Heart right ventricle (tissue), 16 donors: ENCODE measurements around the gene GXYLT1. TPM values are rescaled to one million over a fixed set of nuclear protein-coding genes. Genes with fewer than 3 reads are reported as not detected.

ENCODE experiments used
- ATAC-seq, 8 donors: fragments of 200-7000 bp; cut with Tn5 transposase; one replicate each; pipeline ENCODE4 v1.9.1; 2020; ENCODE audit warnings: mild to moderate bottlenecking in 8 of 8, moderate library complexity in 8 of 8, moderate number of reproducible peaks in 1 of 8
- DNase-seq, 2 donors: peaks; one replicate each; pipeline ENCODE4 v3.0.0-alpha.2; 2020
- H3K27ac ChIP-seq, 10 donors: fragments of 200-600 bp; sonication (generic) in 2 of 10; one replicate each; pipeline versions ENCODE4 v1.5.0 to v1.8.0; 2020 to 2022; ENCODE audit warnings: mild to moderate bottlenecking in 3 of 10
- H3K27me3 ChIP-seq, 7 donors: fragments of 200-600 bp; one replicate each; pipeline ENCODE4 v1.8.0; 2021 to 2022; ENCODE audit warnings: mild to moderate bottlenecking in 2 of 7
- H3K36me3 ChIP-seq, 9 donors: fragments of 200-600 bp; sonication (generic) in 1 of 9; one replicate each; pipeline versions ENCODE4 v1.5.0 to v1.8.0; 2020 to 2022; ENCODE audit warnings: mild to moderate bottlenecking in 2 of 9
- H3K4me1 ChIP-seq, 9 donors: fragments of 200-600 bp; sonication (generic) in 1 of 9; one replicate each; pipeline versions ENCODE4 v1.5.0 to v1.8.0; 2020 to 2022; ENCODE audit warnings: mild to moderate bottlenecking in 4 of 9
- H3K4me3 ChIP-seq, 10 donors: fragments of 200-600 bp; sonication (generic) in 2 of 10; one replicate each; pipeline versions ENCODE4 v1.5.0 to v1.8.0; 2020 to 2022; ENCODE audit warnings: mild to moderate bottlenecking in 7 of 10, moderate library complexity in 2 of 10
- H3K9me3 ChIP-seq, 11 donors: fragments of 200-600 bp in 10 of 11; sonication (generic) in 2 of 11; one replicate each; pipeline versions ENCODE4 v1.5.0 to v1.8.0; 2013 to 2022; ENCODE audit warnings: mild to moderate bottlenecking in 2 of 11, control low read depth in 1 of 11, moderate library complexity in 1 of 11
- CTCF ChIP-seq, 9 donors: fragments of 200-600 bp; sonication (generic) in 2 of 9; IDR thresholded peaks; one replicate each; pipeline versions ENCODE4 v1.5.0 to v1.8.0; 2021 to 2022; ENCODE audit warnings: antibody characterized with exemption in 9 of 9, mild to moderate bottlenecking in 5 of 9, moderate library complexity in 1 of 9
- WGBS, 2 donors: extraction: QIAGEN DNeasy Blood & Tissue Kit; methylation state at CpG; one replicate each; pipeline ENCODE4 v1.1.7; 2013; ENCODE audit warnings: inconsistent platforms in 1 of 2; 5-methylcytosine and 5-hydroxymethylcytosine counted together
- intact Hi-C, 10 donors: fragments of 100-400 bp; cut with DNase I; formaldehyde crosslinking; loops; one replicate each; pipeline versions ENCODE4 v1.11.1 to v1.14.2; 2022
- polyA plus RNA-seq, 2 donors: library from polyadenylated mRNA; stranded (reverse); fragments of 200-250 nt; gene quantifications; one replicate each; pipeline ENCODE4 v1.2.3, GENCODE V29; 2013
- total RNA-seq, 10 donors: library from RNA; stranded (reverse); fragmentation: NEBNext Ultra II Directional in 3 of 10; extraction: Animal tissue kit (Norgen Biotek cat#: 25700) in 3 of 10; gene quantifications; one replicate each; pipeline versions ENCODE4 v1.2.1 to v1.2.4, GENCODE V29; 2021 to 2023
- donor health status: Arrhythmogenic right ventricular cardiomyopathy.
- donor health status: ischemic (EF 13 %, LVEDD 7.1; RV severe dilation, severe dysfunction).
- donor health status: healthy with polysubstance abuse.
- donor health status: DM: no; HTN: yes; CAD: no.
- donor health status: DM: no; HTN: no; CAD: no.
- donor health status: ischemic (EF 25% LVEDD 6.9; RV normal size, moderate dysfunction).
- donor health status: ischemic (EF 25% LVEDD 5.7; RV mildly dilated, moderate dysfunction).
- donor health status: healthy.
- donor health status: DM: yes; HTN: yes; CAD: no.
- donor health status: Ischemic cardiomyopathy.
- donor health status: ischemic (EF 35%, LVEDD 5.7; RV mildly dilated, moderate dysfunction).
- donor health status: nonischemic (EF 11% LVEDD 7.7; RV severe dilation, severe dysfunction).
- donor health status: DM: yes; HTN: yes; CAD: no.
- donor health status: PGD.
- donor health status: ischemic (EF 29% LVEDD 5.4; RV normal size, mild dysfunction).
- donor health status: nonischemic (EF 23%, LVEDD 6.1; RV moderate dilation, normal function).

Gene GXYLT1
- total and polyA plus RNA-seq, 12 donors: 1.7 to 7.8 (median 5.3) TPM

- peaks cover 0 to 2% (median 0%) of the 10 kb centered on the region in 11 donors for H3K9me3 ChIP-seq
- no peaks in the 10 kb centered on the region for H3K27me3 ChIP-seq
- WGBS, 2 donors: 74 to 83% methylated on average over 2 of the region's 2 CpGs
- intact Hi-C loops: no loop called here
- DNase-seq: no peak
- peak in 5 of 8 donors; percentile 22 to 79 (median 65) for ATAC-seq
- H3K4me3 ChIP-seq: no peak overlapping the region
- no peak overlapping the region for H3K27ac ChIP-seq
- H3K4me1 ChIP-seq: peaks cover 0 to 26% (median 21%) of the 10 kb centered on the region in 9 donors
- peaks cover 0 to 30% (median 0%) of the 10 kb centered on the region in 9 donors for H3K36me3 ChIP-seq
- TF ChIP-seq CTCF (IDR thresholded peaks at IDR 0.05): no peak
Observed at GRCh38 chr12:42180990-42181596, 36.4 kb upstream of the GXYLT1 start.

- no peak for TF ChIP-seq CTCF (IDR thresholded peaks at IDR 0.05)
- Histone ChIP-seq H3K36me3 (peaks cover 0 to 23% (median 0%) of the 10 kb centered on the region in 9 donors), H3K27me3 (no peaks in the 10 kb centered on the region), H3K4me3 (no peak overlapping the region), H3K27ac (no peak overlapping the region), H3K4me1 (peaks cover 0 to 31% (median 13%) of the 10 kb centered on the region in 9 donors), H3K9me3 (peaks cover 0 to 15% (median 0%) of the 10 kb centered on the region in 11 donors)
- no peak for ATAC-seq
- WGBS, 2 donors: 89 to 95% methylated on average over 2 of the region's 2 CpGs
- intact Hi-C loops: no loop called here
- no peak for DNase-seq
Observed at GRCh38 chr12:42178101-42178500, 33.4 kb upstream of the GXYLT1 start.

- Histone ChIP-seq H3K27ac (no peak overlapping the region), H3K27me3 (no peaks in the 10 kb centered on the region), H3K36me3 (peaks cover 0 to 42% (median 0%) of the 10 kb centered on the region in 9 donors), H3K4me1 (peaks cover 0 to 15% (median 8%) of the 10 kb centered on the region in 9 donors), H3K4me3 (no peak overlapping the region), H3K9me3 (peaks cover 0 to 15% (median 0%) of the 10 kb centered on the region in 11 donors)
- DNase-seq (no peak), ATAC-seq (no peak)
- intact Hi-C loops: no loop called here
- no peak for TF ChIP-seq CTCF (IDR thresholded peaks at IDR 0.05)
- WGBS, 2 donors: 95 to 99% methylated on average over 1 of the region's 1 CpG
Observed at GRCh38 chr12:42174978-42175377, 30.3 kb upstream of the GXYLT1 start.

- peaks cover 0 to 15% (median 0%) of the 10 kb centered on the region in 11 donors for H3K9me3 ChIP-seq
- no peaks in the 10 kb centered on the region for H3K27me3 ChIP-seq
- DNase-seq: no peak
- H3K36me3 ChIP-seq: peaks cover 0 to 43% (median 0%) of the 10 kb centered on the region in 9 donors
- H3K27ac ChIP-seq: no peak overlapping the region
- no peak overlapping the region for H3K4me3 ChIP-seq
- H3K4me1 ChIP-seq: peaks cover 0 to 16% (median 8%) of the 10 kb centered on the region in 9 donors
- peak in 3 of 8 donors; percentile 14 to 66 (median 22) for ATAC-seq
- intact Hi-C loops: no loop called here
- no peak for TF ChIP-seq CTCF (IDR thresholded peaks at IDR 0.05)
Observed at GRCh38 chr12:42173961-42174521, 29.4 kb upstream of the GXYLT1 start.
